Right lobe of liver (tissue), 4 donors: Measurements from ENCODE around the gene WDR83.

Experiments used
- CTCF ChIP-seq, 4 donors: fragments of 200-600 bp in 3 of 4; fragments of 450-650 bp in 1 of 4; IDR thresholded peaks; one replicate each; pipeline versions ENCODE4 v1.5.1 to v1.8.0; 2016 to 2022; ENCODE audit warnings: antibody characterized with exemption in 4 of 4, mild to moderate bottlenecking in 2 of 4
- POLR2A ChIP-seq: fragments of 450-650 bp; IDR thresholded peaks from one replicate; pipeline ENCODE4 v1.6.1; 2017; ENCODE audit warnings: antibody characterized with exemption, mild to moderate bottlenecking
- donor health status: DM: no; HTN: no; CAD: no.
- donor health status: DM: no; HTN: no; CAD: no.
- donor health status: DM: no; HTN: yes; CAD: no.

GRCh38 chr19:12648088-12648487, 18.5 kb upstream of the WDR83 start:
- no peak for TF ChIP-seq POLR2A
- TF ChIP-seq CTCF (IDR thresholded peaks at IDR 0.05) = peak; percentile 13 to 43 (median 22)
